HepG2 (cell line): ENCODE data around the gene ING2. TPM values are rescaled to one million over a fixed set of nuclear protein-coding genes. Genes with fewer than 3 reads are reported as not detected.

Experiments
- ATAC-seq: fragments of 200-7000 bp; cut with Tn5 transposase; 3 replicates; pipeline ENCODE4 v1.9.1; 2020; ENCODE audit warnings: mild to moderate bottlenecking, moderate library complexity
- BruUV-seq: library from RNA; stranded (reverse); fragments of 400-500 nt; replicated peaks from 2 replicates; lab custom pipeline; 2021; lab: Mats Ljungman, UMichigan
- CTCF ChIA-PET: fragments of 300-600 bp; formaldehyde crosslinking; extraction: SDS; loops from one replicate; lab custom pipeline; 2021; ENCODE audit warnings: low total read pairs, inconsistent platforms, low intra/inter-chr PET ratio; lab: Yijun Ruan, JAX
- POLR2A ChIA-PET: fragments of 350-600 bp; sonication (Branson Sonifier 250); formaldehyde crosslinking; loops from one replicate; lab custom pipeline; 2020; ENCODE audit warnings: antibody characterized with exemption, inconsistent platforms; lab: Yijun Ruan, JAX
- DNase-seq: peaks from one replicate; pipeline ENCODE4 v3.0.0-alpha.2; 2015; ENCODE audit warnings: low spot score
- FAIRE-seq: peaks from 3 replicates; lab custom pipeline; 2011; peaks lifted over from hg19 to GRCh38; lab: Jason Lieb, UNC
- H2AFZ ChIP-seq: one replicate; pipeline ENCODE4 v1.6.1; 2011; ENCODE audit warnings: low read length, inconsistent platforms
- H3K27ac ChIP-seq: fragments of 300-600 bp; 3 replicates; pipeline ENCODE4 v1.8.0; 2011; ENCODE audit warnings: mixed run types, mild to moderate bottlenecking, mixed read lengths, low read length, inconsistent platforms; ENCODE audit not compliant: insufficient read depth; ENCODE audit errors: extremely low read length
- H3K27me3 ChIP-seq, 2 experiments: fragments of 200-600 bp in 1 of 2; 2 replicates in 1 of 2; 3 replicates in 1 of 2; pipeline versions ENCODE4 v1.6.0 to v1.8.0; 2011; ENCODE audit warnings: low read length in 2 of 2, mild to moderate bottlenecking in 2 of 2, moderate library complexity in 2 of 2, inconsistent platforms in 1 of 2; ENCODE audit not compliant: insufficient read depth in 2 of 2, control insufficient read depth in 1 of 2
- H3K36me3 ChIP-seq, 2 experiments: fragments of 200-600 bp in 1 of 2; replicated peaks in 1 of 2; 2 replicates in 1 of 2; 3 replicates in 1 of 2; pipeline versions ENCODE4 v1.5.1 to v1.8.0; 2011; ENCODE audit warnings: low read length in 2 of 2, inconsistent platforms in 1 of 2; ENCODE audit not compliant: insufficient read depth in 2 of 2, control insufficient read depth in 1 of 2
- H3K4me1 ChIP-seq: 2 replicates; pipeline ENCODE4 v1.5.1; 2012; ENCODE audit warnings: low read length, inconsistent platforms; ENCODE audit not compliant: insufficient read depth
- H3K4me2 ChIP-seq: 2 replicates; pipeline ENCODE4 v1.6.0; 2011; ENCODE audit warnings: low read depth, low read length, inconsistent platforms
- H3K4me3 ChIP-seq, 3 experiments: fragments of 200-600 bp in 1 of 3; sonication (generic), shearing (Covaris generic) in 1 of 3; replicated peaks in 1 of 3; 2 replicates each; pipeline ENCODE4 v1.5.1; 2011 to 2016; ENCODE audit warnings: low read length in 3 of 3, inconsistent platforms in 2 of 3, low read depth in 2 of 3, mild to moderate bottlenecking in 2 of 3, control low read depth in 1 of 3, mixed read lengths in 1 of 3; ENCODE audit not compliant: insufficient read depth in 1 of 3
- H3K79me2 ChIP-seq: one replicate; pipeline ENCODE4 v1.6.1; 2011; ENCODE audit warnings: low read length, inconsistent platforms; ENCODE audit not compliant: insufficient read depth
- H3K9ac ChIP-seq: 2 replicates; pipeline ENCODE4 v1.6.0; 2011; ENCODE audit warnings: mild to moderate bottlenecking, low read depth, low read length, inconsistent platforms; ENCODE audit not compliant: insufficient read depth
- H3K9me3 ChIP-seq: 2 replicates; pipeline ENCODE4 v1.5.1; 2012; ENCODE audit warnings: mild to moderate bottlenecking, low read length
- H4K20me1 ChIP-seq: 2 replicates; pipeline ENCODE4 v1.6.0; 2011; ENCODE audit warnings: inconsistent platforms, mild to moderate bottlenecking, low read length, moderate library complexity; ENCODE audit not compliant: insufficient read depth
- AKAP8 ChIP-seq: sonication (generic); formaldehyde crosslinking; IDR thresholded peaks from 2 replicates; pipeline ENCODE4 v1.5.1; 2020; ENCODE audit warnings: mild to moderate bottlenecking, missing genetic modification reagents
- HMG20B ChIP-seq: conservative IDR thresholded peaks from 2 replicates; pipeline ENCODE4 v1.6.1; 2016; ENCODE audit warnings: missing genetic modification reagents, missing compliant biosample characterization
- IRF2 ChIP-seq: IDR thresholded peaks from 2 replicates; pipeline ENCODE4 v1.6.1; 2018; ENCODE audit warnings: missing genetic modification reagents, missing compliant biosample characterization
- ISX ChIP-seq: sonication (generic); formaldehyde crosslinking; conservative IDR thresholded peaks from 2 replicates; pipeline ENCODE4 v1.5.0; 2020; ENCODE audit warnings: missing genetic modification reagents
- KLF13 ChIP-seq: sonication (generic); formaldehyde crosslinking; IDR thresholded peaks from 2 replicates; pipeline ENCODE4 v1.4.0; 2020; ENCODE audit warnings: mild to moderate bottlenecking, missing genetic modification reagents
- MIXL1 ChIP-seq: IDR thresholded peaks from 2 replicates; pipeline ENCODE4 v1.6.1; 2016
- SAP130 ChIP-seq: IDR thresholded peaks from 2 replicates; pipeline ENCODE4 v1.6.1; 2016; ENCODE audit warnings: low read depth
- SNAI1 ChIP-seq: sonication (generic); formaldehyde crosslinking; IDR thresholded peaks from 2 replicates; pipeline ENCODE4 v1.5.0; 2020; ENCODE audit warnings: mild to moderate bottlenecking, missing genetic modification reagents, borderline replicate concordance
- TMF1 ChIP-seq: sonication (generic); formaldehyde crosslinking; IDR thresholded peaks from 2 replicates; pipeline ENCODE4 v1.8.1; 2022; ENCODE audit warnings: low read depth, missing genetic modification reagents
- WIZ ChIP-seq: sonication (generic); formaldehyde crosslinking; IDR thresholded peaks from 2 replicates; pipeline ENCODE4 v1.5.1; 2020; ENCODE audit warnings: mild to moderate bottlenecking, missing genetic modification reagents
- YY1 ChIP-seq: IDR thresholded peaks from 2 replicates; pipeline ENCODE4 v1.6.1; 2011; ENCODE audit warnings: low read length, low read depth, moderate library complexity, mild to moderate bottlenecking; ENCODE audit not compliant: insufficient read depth, insufficient replicate concordance
- ZNF510 ChIP-seq: sonication (generic); formaldehyde crosslinking; IDR thresholded peaks from 2 replicates; pipeline ENCODE4 v1.4.0; 2020; ENCODE audit warnings: low read depth, mild to moderate bottlenecking, missing genetic modification reagents
- ZNF530 ChIP-seq: sonication (generic); formaldehyde crosslinking; IDR thresholded peaks from 2 replicates; pipeline ENCODE4 v1.5.0; 2020; ENCODE audit warnings: low read depth, mild to moderate bottlenecking, missing genetic modification reagents
- ZNF749 ChIP-seq: sonication (generic); formaldehyde crosslinking; IDR thresholded peaks from 2 replicates; pipeline ENCODE4 v1.8.0; 2022; ENCODE audit warnings: mild to moderate bottlenecking, missing genetic modification reagents, moderate library complexity, borderline replicate concordance
- ZNF839 ChIP-seq: sonication (generic); formaldehyde crosslinking; IDR thresholded peaks from 2 replicates; pipeline ENCODE4 v1.4.0; 2020; ENCODE audit warnings: missing genetic modification reagents, mild to moderate bottlenecking, borderline replicate concordance
- WGBS: methylation state at CpG from one replicate; pipeline ENCODE4 v1.1.6; 2017; ENCODE audit warnings: low lambda C conversion rate; 5-methylcytosine and 5-hydroxymethylcytosine counted together
- in situ Hi-C: cut with HindIII; loops from 2 replicates; pipeline ENCODE4 v1.10.0; 2017; ENCODE audit warnings: low pct_unique_long_range_greater_than_20kb; ENCODE audit not compliant: extremely low pct_ligation_motif_present
- intact Hi-C: fragments of 100-400 bp; cut with micrococcal nuclease; formaldehyde crosslinking; loops from one replicate; pipeline ENCODE4 v1.10.0; 2022; ENCODE audit not compliant: unreplicated experiment
- polyA plus RNA-seq, 8 experiments: library from polyadenylated mRNA; depleted of rRNA in 3 of 8; stranded (reverse) in 7 of 8; unstranded in 1 of 8; fragments of >200 nt; fragmentation: Illumina TruSeq in 4 of 8; extraction: Trizol in 4 of 8; gene quantifications; 2 replicates each; pipeline versions ENCODE4 v1.2.1 to v1.2.3, GENCODE V29; 2011 to 2016; ENCODE audit warnings: low read depth in 4 of 8, missing spikeins in 1 of 8, mixed read lengths in 1 of 8; ENCODE audit not compliant: insufficient read depth in 1 of 8
- total RNA-seq, 5 experiments: library from RNA; depleted of rRNA; stranded (reverse); fragments of >200 nt; fragmentation: Illumina TruSeq; extraction: Trizol; gene quantifications; 2 replicates each; pipeline ENCODE4 v1.2.3, GENCODE V29; 2016; ENCODE audit warnings: low read depth in 1 of 5
- TF ChIP-seq, protein P1 (sequence below): sonication (generic); formaldehyde crosslinking; IDR thresholded peaks from 2 replicates; pipeline ENCODE4 v1.9.0; 2021; ENCODE audit warnings: mild to moderate bottlenecking, missing genetic modification reagents
- TF ChIP-seq, protein P2 (sequence below): sonication (generic); formaldehyde crosslinking; IDR thresholded peaks from 2 replicates; pipeline ENCODE4 v1.8.0; 2022; ENCODE audit warnings: missing genetic modification reagents, mild to moderate bottlenecking, inconsistent platforms, borderline replicate concordance

ING2 gene
- total and polyA plus RNA-seq, 2 of the 13 experiments (the other 11 are each of a cell fraction or from before 2014, with no cell fraction given) = 6.6 to 12.4 TPM

DNA sequence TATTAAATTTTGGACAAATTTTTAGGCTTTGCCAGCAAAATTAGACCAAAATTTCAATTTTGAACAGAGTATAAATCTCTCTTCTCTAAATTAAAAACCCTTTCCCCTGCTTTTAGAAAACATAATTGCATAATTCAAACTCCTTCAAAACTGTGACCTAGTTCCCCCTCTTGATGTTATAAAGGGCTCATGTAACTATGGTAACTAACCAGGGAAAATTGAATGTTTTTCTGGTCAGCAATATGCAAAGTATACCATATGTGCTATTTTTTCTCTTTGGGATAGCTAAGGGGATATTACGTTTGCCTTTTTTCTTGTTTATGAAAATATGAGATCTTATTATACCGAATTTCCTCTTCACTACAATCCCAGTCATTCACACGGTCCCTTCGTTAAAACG lies 5.1 kb upstream of the ING2 start:
- no peaks in the 10 kb centered on the region for H3K36me3 ChIP-seq
- 89% methylated on average over 5 of the region's 5 CpGs for WGBS
- no peak for DNase-seq
- in situ Hi-C loops (no loop called here), intact Hi-C loops (no loop called here)
- H3K27ac ChIP-seq = no peak overlapping the region
- POLR2A ChIA-PET = no interaction called here
- no TSS peak for BruUV-seq
- H2AFZ ChIP-seq = no peak overlapping the region
- no peak for ATAC-seq
- H3K4me1 ChIP-seq = peaks cover 22% of the 10 kb centered on the region
- CTCF ChIA-PET = no interaction called here
- H3K9me3 ChIP-seq = no peaks in the 10 kb centered on the region
- H3K9ac ChIP-seq = no peak overlapping the region
- no peaks in the 10 kb centered on the region; a peak in 1 of 5 replicates for H3K27me3 ChIP-seq
- FAIRE-seq = no peak
- H3K79me2 ChIP-seq = peaks cover 10% of the 10 kb centered on the region
- H4K20me1 ChIP-seq = no peaks in the 10 kb centered on the region
- no peak overlapping the region for H3K4me2 ChIP-seq
- no peak overlapping the region for H3K4me3 ChIP-seq
- no peak for TF ChIP-seq ZNF530 (CRISPR knock-in tag)
- TF ChIP-seq ISX = no peak
- no peak for TF ChIP-seq YY1
- TF ChIP-seq, protein P1, sequence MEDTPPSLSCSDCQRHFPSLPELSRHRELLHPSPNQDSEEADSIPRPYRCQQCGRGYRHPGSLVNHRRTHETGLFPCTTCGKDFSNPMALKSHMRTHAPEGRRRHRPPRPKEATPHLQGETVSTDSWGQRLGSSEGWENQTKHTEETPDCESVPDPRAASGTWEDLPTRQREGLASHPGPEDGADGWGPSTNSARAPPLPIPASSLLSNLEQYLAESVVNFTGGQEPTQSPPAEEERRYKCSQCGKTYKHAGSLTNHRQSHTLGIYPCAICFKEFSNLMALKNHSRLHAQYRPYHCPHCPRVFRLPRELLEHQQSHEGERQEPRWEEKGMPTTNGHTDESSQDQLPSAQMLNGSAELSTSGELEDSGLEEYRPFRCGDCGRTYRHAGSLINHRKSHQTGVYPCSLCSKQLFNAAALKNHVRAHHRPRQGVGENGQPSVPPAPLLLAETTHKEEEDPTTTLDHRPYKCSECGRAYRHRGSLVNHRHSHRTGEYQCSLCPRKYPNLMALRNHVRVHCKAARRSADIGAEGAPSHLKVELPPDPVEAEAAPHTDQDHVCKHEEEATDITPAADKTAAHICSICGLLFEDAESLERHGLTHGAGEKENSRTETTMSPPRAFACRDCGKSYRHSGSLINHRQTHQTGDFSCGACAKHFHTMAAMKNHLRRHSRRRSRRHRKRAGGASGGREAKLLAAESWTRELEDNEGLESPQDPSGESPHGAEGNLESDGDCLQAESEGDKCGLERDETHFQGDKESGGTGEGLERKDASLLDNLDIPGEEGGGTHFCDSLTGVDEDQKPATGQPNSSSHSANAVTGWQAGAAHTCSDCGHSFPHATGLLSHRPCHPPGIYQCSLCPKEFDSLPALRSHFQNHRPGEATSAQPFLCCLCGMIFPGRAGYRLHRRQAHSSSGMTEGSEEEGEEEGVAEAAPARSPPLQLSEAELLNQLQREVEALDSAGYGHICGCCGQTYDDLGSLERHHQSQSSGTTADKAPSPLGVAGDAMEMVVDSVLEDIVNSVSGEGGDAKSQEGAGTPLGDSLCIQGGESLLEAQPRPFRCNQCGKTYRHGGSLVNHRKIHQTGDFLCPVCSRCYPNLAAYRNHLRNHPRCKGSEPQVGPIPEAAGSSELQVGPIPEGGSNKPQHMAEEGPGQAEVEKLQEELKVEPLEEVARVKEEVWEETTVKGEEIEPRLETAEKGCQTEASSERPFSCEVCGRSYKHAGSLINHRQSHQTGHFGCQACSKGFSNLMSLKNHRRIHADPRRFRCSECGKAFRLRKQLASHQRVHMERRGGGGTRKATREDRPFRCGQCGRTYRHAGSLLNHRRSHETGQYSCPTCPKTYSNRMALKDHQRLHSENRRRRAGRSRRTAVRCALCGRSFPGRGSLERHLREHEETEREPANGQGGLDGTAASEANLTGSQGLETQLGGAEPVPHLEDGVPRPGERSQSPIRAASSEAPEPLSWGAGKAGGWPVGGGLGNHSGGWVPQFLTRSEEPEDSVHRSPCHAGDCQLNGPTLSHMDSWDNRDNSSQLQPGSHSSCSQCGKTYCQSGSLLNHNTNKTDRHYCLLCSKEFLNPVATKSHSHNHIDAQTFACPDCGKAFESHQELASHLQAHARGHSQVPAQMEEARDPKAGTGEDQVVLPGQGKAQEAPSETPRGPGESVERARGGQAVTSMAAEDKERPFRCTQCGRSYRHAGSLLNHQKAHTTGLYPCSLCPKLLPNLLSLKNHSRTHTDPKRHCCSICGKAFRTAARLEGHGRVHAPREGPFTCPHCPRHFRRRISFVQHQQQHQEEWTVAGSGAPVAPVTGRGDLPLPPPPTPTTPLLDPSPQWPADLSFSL (CRISPR knock-in tag) = no peak
- TF ChIP-seq MIXL1 (CRISPR knock-in tag) = no peak
- TF ChIP-seq ZNF510 = no peak
- TF ChIP-seq ZNF839 = no peak
- no peak for TF ChIP-seq ZNF749 (CRISPR knock-in tag)
- TF ChIP-seq IRF2 (CRISPR knock-in tag) = no peak
- TF ChIP-seq KLF13 (CRISPR knock-in tag) = no peak
- TF ChIP-seq SAP130 = no peak
- no peak for TF ChIP-seq HMG20B (CRISPR knock-in tag)
- TF ChIP-seq WIZ (CRISPR knock-in tag) = no peak
- no peak for TF ChIP-seq AKAP8 (CRISPR knock-in tag)
- TF ChIP-seq SNAI1 (CRISPR knock-in tag) = no peak
- no peak for TF ChIP-seq TMF1
- TF ChIP-seq, protein P2, sequence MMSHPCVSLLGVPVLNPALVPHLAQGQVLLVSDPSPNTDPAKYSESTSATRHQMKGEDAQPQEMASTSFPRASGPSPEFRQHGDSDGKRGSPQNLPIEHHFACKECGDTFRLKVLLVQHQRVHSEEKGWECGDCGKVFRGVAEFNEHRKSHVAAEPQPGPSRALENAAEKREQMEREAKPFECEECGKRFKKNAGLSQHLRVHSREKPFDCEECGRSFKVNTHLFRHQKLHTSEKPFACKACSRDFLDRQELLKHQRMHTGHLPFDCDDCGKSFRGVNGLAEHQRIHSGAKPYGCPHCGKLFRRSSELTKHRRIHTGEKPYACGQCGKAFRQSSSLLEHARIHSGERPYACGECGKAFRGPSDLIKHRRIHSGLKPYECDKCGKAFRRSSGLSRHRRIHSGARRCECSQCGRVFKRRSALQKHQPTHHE (CRISPR knock-in tag) = no peak
